ENCODE results near the gene PARP8.
"Not testable (repeated sequence)": the region's sequence is repeated elsewhere in the genome, so short reads cannot be mapped to it uniquely, and the experiment has no call there.

PARP8 gene
- 37.8 to 250 (median 160) reads per million in 3 experiments for total RNA-seq

DNA sequence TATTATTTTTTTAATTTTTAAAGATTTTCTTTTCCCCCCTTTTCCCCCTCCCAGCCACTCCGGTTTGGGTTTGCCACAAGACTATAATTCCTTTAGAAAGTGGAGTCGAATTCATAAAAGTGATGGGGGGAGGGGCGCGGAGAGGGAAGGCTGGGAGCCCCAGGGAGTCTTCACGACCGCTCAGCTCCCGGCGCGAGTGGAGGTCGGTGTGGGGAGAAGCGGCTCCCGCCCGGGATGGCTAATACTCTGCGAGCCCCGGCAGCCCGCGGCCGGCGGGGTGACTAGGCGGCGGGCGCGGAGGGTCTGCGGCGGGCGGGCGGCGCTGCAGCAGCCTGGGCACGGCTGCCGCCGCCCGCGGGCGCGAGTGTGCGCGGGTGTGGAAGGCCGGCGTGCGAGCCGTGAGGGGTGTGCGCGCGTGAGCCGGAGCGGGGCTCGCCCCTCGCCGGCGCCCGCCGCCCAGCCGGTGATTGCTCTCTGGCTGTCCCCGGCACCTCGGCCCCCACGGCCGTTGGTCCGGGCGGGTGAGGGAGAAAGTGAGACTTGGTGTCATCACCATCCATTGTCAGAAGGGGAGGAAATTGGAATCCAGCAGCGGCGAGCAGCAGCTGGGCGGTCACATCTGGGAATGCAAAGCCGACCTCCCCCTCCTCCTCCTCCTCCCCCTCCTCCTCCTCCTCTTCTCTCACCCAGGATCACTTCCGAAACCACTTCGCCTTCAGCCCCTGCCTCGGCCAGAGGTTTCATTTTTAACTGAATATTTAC is at the start of gene PARP8:
Gene PARP8 (plus strand): TSS at position 377 of the 762 bp plus-strand sequence. CDS start 459 bp downstream, outside the sequence.
- DNase-seq = peak; percentile 54

DNA sequence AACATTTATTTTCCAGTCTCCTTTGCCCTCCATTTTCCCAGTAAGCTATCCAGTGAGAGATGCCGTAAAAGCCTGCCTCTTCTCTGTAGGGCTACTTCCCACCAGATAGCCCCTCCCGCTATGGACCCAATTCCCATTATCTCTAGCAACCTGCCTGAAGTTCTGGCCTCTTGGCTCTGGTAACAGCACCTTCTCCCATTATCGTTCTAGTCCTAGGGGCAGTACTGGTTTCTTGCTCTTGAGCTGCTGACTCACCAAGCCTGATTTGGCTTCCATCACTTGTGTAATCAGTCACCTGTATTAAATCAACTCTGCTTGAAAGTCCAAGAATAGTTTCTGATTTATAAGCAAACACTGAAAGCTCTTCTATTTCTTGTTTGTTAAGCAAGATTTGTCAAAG is 42.8 kb upstream of the PARP8 start:
- DNase-seq = no peak

DNA sequence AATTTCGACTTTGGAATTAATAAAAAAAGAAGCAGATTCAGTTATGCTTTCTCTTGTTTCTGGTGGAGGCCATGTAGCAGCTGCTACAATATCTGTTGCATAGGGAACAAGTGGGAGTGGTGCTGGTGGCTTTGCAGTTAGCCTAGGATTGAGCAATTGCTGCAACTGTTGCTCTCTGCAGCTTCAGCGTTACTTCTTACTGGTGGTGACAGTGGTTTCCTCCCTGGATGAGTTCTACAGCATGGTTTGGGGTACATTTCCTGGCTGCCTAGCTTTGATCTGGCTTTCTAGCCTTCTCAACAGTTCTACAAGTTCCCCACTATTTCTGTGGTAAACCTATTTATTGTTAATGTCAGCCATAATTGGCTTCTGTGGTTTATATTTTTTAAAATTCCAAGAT is 31.6 kb upstream of the PARP8 start:
- peak; percentile 60 for DNase-seq

GRCh38 chr5:50637576-50637975 is 28.9 kb upstream of the PARP8 start:
- DNase-seq = not testable (repeated sequence)

- no peak for DNase-seq
These were observed 19.8 kb upstream of the PARP8 start for GRCh38 chr5:50646591-50646990.

GRCh38 chr5:50647726-50648125 is 18.7 kb upstream of the PARP8 start:
- DNase-seq = no peak

GRCh38 chr5:50653946-50654345 is 12.5 kb upstream of the PARP8 start:
- no peak for DNase-seq

- no peak for DNase-seq
These were observed 11.2 kb upstream of the PARP8 start for GRCh38 chr5:50655067-50655809.

GRCh38 chr5:50655810-50656205 is 10.6 kb upstream of the PARP8 start:
- DNase-seq = no peak

DNA sequence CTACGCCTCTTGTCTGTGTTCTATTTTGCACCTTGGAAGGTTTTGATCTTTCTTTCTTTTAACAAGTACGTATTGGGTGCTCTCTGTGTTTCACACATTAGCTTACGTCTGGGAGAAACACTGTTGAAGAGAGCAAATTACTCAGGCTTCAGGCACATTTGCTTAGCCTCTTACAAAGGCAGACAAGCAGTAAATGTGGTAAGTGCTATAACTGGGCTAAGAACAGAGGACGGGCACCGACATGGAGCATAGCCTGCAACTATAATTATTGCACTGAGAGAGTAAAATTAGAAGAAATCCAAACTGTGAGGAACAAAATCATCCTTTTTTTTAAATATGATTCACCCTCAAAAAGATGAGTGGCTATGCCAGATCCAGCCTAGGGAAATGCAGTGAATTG is 9.4 kb upstream of the PARP8 start:
- DNase-seq = no peak

DNA sequence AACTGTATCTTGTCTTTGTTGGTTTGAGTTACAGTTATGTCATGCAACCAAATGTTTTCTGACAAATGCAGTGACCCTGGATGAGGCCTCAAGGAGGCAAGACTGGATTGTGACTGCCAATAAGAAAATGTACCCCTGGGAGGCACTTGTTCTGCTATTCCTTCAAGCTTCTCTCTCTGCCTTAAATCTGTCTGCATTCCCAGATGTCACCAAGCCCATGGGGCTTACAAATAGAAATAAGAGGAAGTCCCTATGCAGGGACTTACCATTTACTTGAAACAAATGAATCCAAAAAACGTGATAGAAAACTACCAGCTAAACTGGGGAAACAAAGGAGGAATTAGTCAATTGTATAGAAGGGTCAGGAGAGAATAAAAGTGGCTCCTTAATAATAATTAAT is 8.2 kb upstream of the PARP8 start:
- DNase-seq = no peak

DNA sequence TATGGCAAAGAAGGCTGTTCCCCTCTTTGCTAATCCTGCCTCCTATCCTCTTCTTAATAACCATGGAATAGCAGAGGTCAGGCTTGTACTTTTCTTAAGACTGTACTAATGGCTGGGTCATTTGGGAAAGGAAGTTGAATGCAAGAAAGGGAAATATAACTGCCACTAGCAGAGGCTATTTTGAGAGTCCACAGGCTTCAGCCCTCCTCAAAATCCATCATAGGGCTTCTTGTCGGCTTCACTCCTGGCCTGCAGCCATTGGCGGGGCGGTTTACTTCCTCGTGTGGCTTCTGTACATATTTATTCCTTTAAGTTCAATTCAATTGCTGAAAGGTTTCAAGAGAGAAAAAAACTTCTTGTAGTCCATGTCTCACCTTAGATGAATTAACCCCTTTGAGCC is 2.8 kb upstream of the PARP8 start:
- no peak for DNase-seq

DNA sequence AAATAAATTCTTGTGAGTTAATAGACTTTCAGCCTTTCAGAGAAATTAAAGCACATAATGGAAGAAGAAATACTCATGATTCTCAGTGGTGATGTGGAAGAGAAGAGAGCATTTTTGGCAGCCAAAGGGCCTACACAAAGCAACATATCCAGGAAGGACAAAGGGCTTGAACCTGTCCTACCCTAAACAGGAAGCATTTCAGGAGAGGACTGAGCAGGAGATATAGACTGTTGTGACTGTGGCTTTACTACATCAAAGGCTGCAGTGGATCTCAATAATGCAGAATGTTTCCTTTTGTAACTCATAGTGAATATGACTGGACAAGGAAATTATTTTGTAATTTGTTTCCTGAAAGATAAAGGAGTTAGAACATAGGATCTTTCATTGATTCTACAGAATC is 1.3 kb upstream of the PARP8 start:
- no peak for DNase-seq

- DNase-seq = peak; percentile 60
These were observed 655 bp upstream of the PARP8 start for GRCh38 chr5:50665761-50666202.

DNA sequence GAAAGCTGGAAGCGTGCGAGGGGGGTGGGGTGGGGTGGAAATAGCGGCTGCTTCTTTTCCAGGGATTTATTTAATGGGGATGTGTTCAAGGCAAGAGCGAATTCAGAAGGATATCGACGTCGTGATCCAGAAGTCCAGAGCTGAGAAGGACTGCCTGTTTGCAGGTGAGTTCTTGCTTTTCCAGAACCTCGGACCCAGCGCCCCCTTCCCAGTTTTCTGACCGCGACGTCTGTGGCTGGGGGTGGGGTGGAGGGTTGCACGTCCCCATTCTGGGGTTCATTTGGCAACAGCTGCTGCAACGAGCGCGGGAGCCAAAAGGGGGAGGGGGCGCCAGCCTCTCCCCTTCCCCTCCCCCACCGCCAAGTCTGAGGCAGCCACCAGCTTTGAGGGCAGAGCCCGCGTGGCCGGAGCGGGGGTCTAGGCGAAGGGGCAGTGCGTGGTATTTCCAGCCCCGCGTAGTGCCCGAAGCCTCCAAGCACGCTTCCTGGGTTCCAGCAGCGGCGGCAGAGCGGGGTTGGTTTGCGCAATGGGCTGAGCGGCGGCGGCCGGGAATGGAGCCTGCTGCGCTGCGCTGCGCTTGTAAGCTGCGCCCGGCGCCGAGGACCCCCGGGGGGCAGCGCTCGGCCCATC is 701 bp downstream of the PARP8 start:
- DNase-seq = no peak

- peak; percentile 92 for DNase-seq
These were observed 1.5 kb downstream of the PARP8 start for GRCh38 chr5:50667653-50668595.

- DNase-seq = not testable (repeated sequence)
These were observed 2.2 kb downstream of the PARP8 start for GRCh38 chr5:50668636-50669035.

DNA sequence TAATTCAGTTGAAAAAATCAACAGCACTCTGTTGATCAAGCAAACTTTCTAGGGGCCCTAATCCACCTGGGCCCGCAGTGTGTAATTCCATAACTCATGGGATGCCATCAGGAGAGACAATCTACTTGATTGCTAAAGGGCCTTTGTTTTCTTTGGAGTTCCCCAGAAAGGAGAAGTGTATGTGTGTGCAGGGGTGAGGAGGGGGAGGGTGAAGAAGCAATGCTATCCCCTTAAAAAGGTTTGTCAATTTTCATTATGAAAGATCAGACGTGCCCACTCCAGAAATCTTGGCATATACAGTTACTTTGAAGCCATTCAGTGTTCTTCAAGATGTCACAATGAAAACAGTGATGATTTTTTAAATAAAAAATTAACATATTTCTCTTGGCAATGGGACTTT is 6.2 kb downstream of the PARP8 start:
- DNase-seq = no peak

- not testable (repeated sequence) for DNase-seq
These were observed 7.0 kb downstream of the PARP8 start for GRCh38 chr5:50673444-50673843.

GRCh38 chr5:50675385-50675784 is 8.9 kb downstream of the PARP8 start:
- DNase-seq = no peak

DNA sequence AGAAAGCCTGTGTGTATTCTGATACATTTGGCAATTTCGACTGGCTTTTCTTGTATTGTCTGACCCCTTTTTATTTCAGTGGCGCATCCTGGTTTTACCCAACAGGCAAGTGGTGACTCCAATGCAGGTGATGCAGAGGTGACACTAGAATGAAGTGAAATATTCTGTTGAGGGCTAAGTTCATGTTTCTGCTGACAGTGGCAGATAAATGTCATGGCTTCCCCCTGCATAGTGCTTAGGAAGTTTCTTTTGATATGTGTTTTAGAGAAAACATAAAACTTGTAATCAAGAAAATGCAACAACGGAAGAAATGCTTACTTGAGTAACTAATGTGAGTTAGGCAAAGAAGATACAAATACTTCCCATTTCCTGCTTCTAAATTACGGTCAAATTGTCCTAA is 13.1 kb downstream of the PARP8 start:
- not testable (repeated sequence) for DNase-seq

- DNase-seq = no peak
These were observed 18.3 kb downstream of the PARP8 start for GRCh38 chr5:50684721-50685120.
